Gastrocnemius medialis (tissue), 4 donors: ENCODE data around the gene LIPT2.
"Not testable (repeated sequence)": the region's sequence is repeated elsewhere in the genome, so short reads cannot be mapped to it uniquely, and the experiment has no call there.

ENCODE experiments used
- CTCF ChIP-seq, 5 experiments: fragments of 450-650 bp in 3 of 5; fragments of 200-600 bp in 2 of 5; sonication (generic) in 2 of 5; IDR thresholded peaks in 4 of 5; conservative IDR thresholded peaks in 1 of 5; 1 replicate in 4 of 5; 2 replicates in 1 of 5; pipeline ENCODE4 v1.5.1; 2016 to 2019; ENCODE audit warnings: antibody characterized with exemption in 5 of 5, mild to moderate bottlenecking in 3 of 5, moderate library complexity in 3 of 5
- POLR2A ChIP-seq, 2 donors: fragments of 450-650 bp; IDR thresholded peaks; one replicate each; pipeline ENCODE4 v1.6.1; 2017; ENCODE audit warnings: antibody characterized with exemption in 2 of 2, mild to moderate bottlenecking in 2 of 2, moderate library complexity in 2 of 2

- TF ChIP-seq CTCF (IDR thresholded peaks at IDR 0.05 in 4 of 5, conservative IDR thresholded peaks at IDR 0.05 in 1 of 5); POLR2A (IDR thresholded peaks at IDR 0.05): not testable (repeated sequence)
These were observed 41.4 kb upstream of the LIPT2 start for GRCh38 chr11:74534946-74535275.
